GM23338 (cell line): ENCODE measurements around the gene SPNS3. TPM values are rescaled to one million over a fixed set of nuclear protein-coding genes. Genes with fewer than 3 reads are reported as not detected.

Experiments
- ATAC-seq: fragments of 200-7000 bp; cut with Tn5 transposase; 3 replicates; pipeline ENCODE4 v1.9.1; 2020
- DNase-seq: peaks from one replicate; pipeline ENCODE4 v3.0.0-alpha.2; 2015; ENCODE audit warnings: low spot score
- H2AFZ ChIP-seq: fragments of 200-600 bp; sonication (generic); 2 replicates; pipeline ENCODE4 v1.8.0; 2016; ENCODE audit warnings: antibody characterized with exemption, mild to moderate bottlenecking, moderate library complexity
- H3F3A ChIP-seq: fragments of 200-600 bp; sonication (generic); replicated peaks from 2 replicates; pipeline ENCODE4 v1.8.0; 2017; ENCODE audit warnings: antibody characterized with exemption, mixed run types, low read depth
- H3K27ac ChIP-seq: fragments of 200-600 bp; sonication (generic); 2 replicates; pipeline ENCODE4 v1.6.1; 2016; ENCODE audit warnings: low read depth
- H3K27me3 ChIP-seq: fragments of 200-600 bp; sonication (generic); 2 replicates; pipeline ENCODE4 v1.8.0; 2016; ENCODE audit warnings: mild to moderate bottlenecking, mixed run types, moderate library complexity; ENCODE audit not compliant: insufficient read depth
- H3K36me3 ChIP-seq: fragments of 200-600 bp; sonication (generic); 2 replicates; pipeline ENCODE4 v1.8.0; 2016; ENCODE audit warnings: mild to moderate bottlenecking; ENCODE audit not compliant: insufficient read depth
- H3K4me1 ChIP-seq: fragments of 200-600 bp; sonication (generic); 2 replicates; pipeline ENCODE4 v1.8.0; 2016; ENCODE audit warnings: mild to moderate bottlenecking, moderate library complexity; ENCODE audit not compliant: insufficient read depth
- H3K4me2 ChIP-seq: fragments of 200-600 bp; sonication (generic); 2 replicates; pipeline ENCODE4 v1.7.1; 2017; ENCODE audit warnings: mixed run types
- H3K4me3 ChIP-seq: fragments of 200-600 bp; sonication (generic); 2 replicates; pipeline ENCODE4 v1.6.1; 2016; ENCODE audit warnings: mixed run types
- H3K79me2 ChIP-seq: fragments of 200-600 bp; sonication (generic); replicated peaks from 2 replicates; pipeline ENCODE4 v1.8.0; 2017; ENCODE audit warnings: mild to moderate bottlenecking; ENCODE audit not compliant: insufficient read depth
- H3K9me2 ChIP-seq: fragments of 200-600 bp; sonication (generic); 2 replicates; pipeline ENCODE4 v1.8.0; 2017; ENCODE audit not compliant: insufficient read depth
- H4K20me1 ChIP-seq: fragments of 200-600 bp; sonication (generic); replicated peaks from 2 replicates; pipeline ENCODE4 v1.8.0; 2017; ENCODE audit warnings: mild to moderate bottlenecking; ENCODE audit not compliant: insufficient read depth
- H3K27ac Mint-ChIP-seq: 2 replicates; pipeline ENCODE4 v1.8.0; 2020; ENCODE audit warnings: inconsistent platforms, mild to moderate bottlenecking, moderate library complexity, mixed read lengths
- H3K27me3 Mint-ChIP-seq: 3 replicates; pipeline ENCODE4 v1.8.0; 2022; ENCODE audit warnings: low read depth, mild to moderate bottlenecking, moderate library complexity, mixed read lengths, inconsistent platforms; ENCODE audit not compliant: insufficient read depth, poor library complexity
- H3K36me3 Mint-ChIP-seq: 3 replicates; pipeline ENCODE4 v1.8.0; 2021; ENCODE audit warnings: low read depth, mild to moderate bottlenecking, inconsistent platforms, moderate library complexity, mixed read lengths
- H3K4me1 Mint-ChIP-seq: 3 replicates; pipeline ENCODE4 v1.8.0; 2020; ENCODE audit warnings: mild to moderate bottlenecking, inconsistent platforms, mixed read lengths
- H3K4me3 Mint-ChIP-seq: 3 replicates; pipeline ENCODE4 v1.8.0; 2021; ENCODE audit warnings: moderate library complexity, mild to moderate bottlenecking, inconsistent platforms, mixed read lengths
- H3K9me3 Mint-ChIP-seq: 3 replicates; pipeline ENCODE4 v1.8.0; 2020; ENCODE audit warnings: moderate library complexity, mild to moderate bottlenecking, inconsistent platforms, mixed read lengths
- CREB1 ChIP-seq: fragments of 250-450 bp; sonication (Bioruptor Pico); IDR thresholded peaks from 2 replicates; pipeline ENCODE4 v1.5.0; 2020; ENCODE audit warnings: low read depth, mild to moderate bottlenecking, moderate library complexity
- EZH2 ChIP-seq: fragments of 200-600 bp; sonication (generic); IDR thresholded peaks from one replicate; pipeline ENCODE4 v1.8.0; 2017; ENCODE audit warnings: antibody characterized with exemption, mild to moderate bottlenecking, low read depth; ENCODE audit not compliant: unreplicated experiment
- EZH2phosphoT487 ChIP-seq: fragments of 200-600 bp; sonication (generic); IDR thresholded peaks from one replicate; pipeline ENCODE4 v1.8.1; 2018; ENCODE audit warnings: antibody characterized with exemption; ENCODE audit not compliant: unreplicated experiment
- JUNB ChIP-seq: IDR thresholded peaks from one replicate; pipeline ENCODE4 v1.6.1; 2016; ENCODE audit warnings: antibody characterized with exemption; ENCODE audit not compliant: unreplicated experiment
- NANOG ChIP-seq: IDR thresholded peaks from 2 replicates; pipeline ENCODE4 v1.6.1; 2016; ENCODE audit warnings: antibody characterized with exemption, borderline replicate concordance
- POLR2AphosphoS5 ChIP-seq: IDR thresholded peaks from 2 replicates; pipeline ENCODE4 v1.6.1; 2016; ENCODE audit warnings: antibody characterized with exemption, low read depth
- STAT1 ChIP-seq: IDR thresholded peaks from one replicate; pipeline ENCODE4 v1.6.1; 2016; ENCODE audit warnings: antibody characterized with exemption; ENCODE audit not compliant: unreplicated experiment
- ZNF114 ChIP-seq: fragments of 250-450 bp; sonication (Bioruptor Pico); IDR thresholded peaks from 2 replicates; pipeline ENCODE4 v1.5.0; 2020; ENCODE audit warnings: mild to moderate bottlenecking, moderate library complexity
- ZNF331 ChIP-seq: fragments of 250-450 bp; sonication (Bioruptor Pico); IDR thresholded peaks from 2 replicates; pipeline ENCODE4 v1.5.0; 2020; ENCODE audit warnings: low read depth, mild to moderate bottlenecking, moderate library complexity
- polyA plus RNA-seq: library from polyadenylated mRNA; unstranded; fragments of >200 nt; fragmentation: Nextera tagmentation; extraction: Ambion mirVana; gene quantifications from 2 replicates; pipeline ENCODE4 v1.2.1, GENCODE V29; 2016
- total RNA-seq: library from RNA; depleted of rRNA; stranded (reverse); fragments of >200 nt; shearing (Covaris generic); gene quantifications from 2 replicates; pipeline ENCODE4 v1.2.3, GENCODE V29; 2014
- TF ChIP-seq, protein P1 (sequence below): fragments of 250-450 bp; sonication (Bioruptor Pico); IDR thresholded peaks from 2 replicates; pipeline ENCODE4 v1.5.0; 2020; ENCODE audit warnings: mild to moderate bottlenecking, moderate library complexity
- TF ChIP-seq, protein P2 (sequence below): IDR thresholded peaks from one replicate; pipeline ENCODE4 v1.6.1; 2018; ENCODE audit warnings: antibody characterized with exemption; ENCODE audit not compliant: unreplicated experiment
- TF ChIP-seq, protein P3 (sequence below), 2 experiments: fragments of 200-600 bp in 1 of 2; sonication (generic) in 1 of 2; conservative IDR thresholded peaks; 2 replicates each; pipeline versions ENCODE4 v1.5.1 to v1.6.1; 2016 to 2017; ENCODE audit warnings: antibody characterized with exemption in 2 of 2, low read depth in 2 of 2, mild to moderate bottlenecking in 2 of 2, moderate library complexity in 1 of 2
- TF ChIP-seq, protein P4 (sequence below): IDR thresholded peaks from 2 replicates; pipeline ENCODE4 v1.6.1; 2016; ENCODE audit warnings: antibody characterized with exemption

Gene SPNS3
- total and polyA plus RNA-seq, 2 experiments from 2014 or later: not detected

DNA sequence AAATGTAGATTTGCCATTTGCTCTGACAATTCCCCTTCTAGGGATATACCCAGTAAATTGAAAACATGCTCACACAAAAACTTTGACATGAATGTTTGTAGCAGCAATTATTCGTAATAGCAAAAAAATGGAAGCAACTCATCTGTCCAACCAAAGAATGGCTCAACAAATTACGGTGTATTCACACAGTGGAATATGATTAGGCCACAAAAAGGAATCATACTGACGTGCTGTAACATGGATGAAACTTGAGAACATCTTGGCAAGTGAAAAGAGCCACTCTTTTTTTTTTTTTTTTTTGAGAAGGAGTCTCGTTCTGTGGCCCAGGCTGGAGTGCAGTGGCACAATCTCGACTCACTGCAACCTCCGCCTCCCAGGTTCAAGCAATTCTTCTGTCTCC is 24.1 kb upstream of the SPNS3 start:
- TF ChIP-seq, protein P1, sequence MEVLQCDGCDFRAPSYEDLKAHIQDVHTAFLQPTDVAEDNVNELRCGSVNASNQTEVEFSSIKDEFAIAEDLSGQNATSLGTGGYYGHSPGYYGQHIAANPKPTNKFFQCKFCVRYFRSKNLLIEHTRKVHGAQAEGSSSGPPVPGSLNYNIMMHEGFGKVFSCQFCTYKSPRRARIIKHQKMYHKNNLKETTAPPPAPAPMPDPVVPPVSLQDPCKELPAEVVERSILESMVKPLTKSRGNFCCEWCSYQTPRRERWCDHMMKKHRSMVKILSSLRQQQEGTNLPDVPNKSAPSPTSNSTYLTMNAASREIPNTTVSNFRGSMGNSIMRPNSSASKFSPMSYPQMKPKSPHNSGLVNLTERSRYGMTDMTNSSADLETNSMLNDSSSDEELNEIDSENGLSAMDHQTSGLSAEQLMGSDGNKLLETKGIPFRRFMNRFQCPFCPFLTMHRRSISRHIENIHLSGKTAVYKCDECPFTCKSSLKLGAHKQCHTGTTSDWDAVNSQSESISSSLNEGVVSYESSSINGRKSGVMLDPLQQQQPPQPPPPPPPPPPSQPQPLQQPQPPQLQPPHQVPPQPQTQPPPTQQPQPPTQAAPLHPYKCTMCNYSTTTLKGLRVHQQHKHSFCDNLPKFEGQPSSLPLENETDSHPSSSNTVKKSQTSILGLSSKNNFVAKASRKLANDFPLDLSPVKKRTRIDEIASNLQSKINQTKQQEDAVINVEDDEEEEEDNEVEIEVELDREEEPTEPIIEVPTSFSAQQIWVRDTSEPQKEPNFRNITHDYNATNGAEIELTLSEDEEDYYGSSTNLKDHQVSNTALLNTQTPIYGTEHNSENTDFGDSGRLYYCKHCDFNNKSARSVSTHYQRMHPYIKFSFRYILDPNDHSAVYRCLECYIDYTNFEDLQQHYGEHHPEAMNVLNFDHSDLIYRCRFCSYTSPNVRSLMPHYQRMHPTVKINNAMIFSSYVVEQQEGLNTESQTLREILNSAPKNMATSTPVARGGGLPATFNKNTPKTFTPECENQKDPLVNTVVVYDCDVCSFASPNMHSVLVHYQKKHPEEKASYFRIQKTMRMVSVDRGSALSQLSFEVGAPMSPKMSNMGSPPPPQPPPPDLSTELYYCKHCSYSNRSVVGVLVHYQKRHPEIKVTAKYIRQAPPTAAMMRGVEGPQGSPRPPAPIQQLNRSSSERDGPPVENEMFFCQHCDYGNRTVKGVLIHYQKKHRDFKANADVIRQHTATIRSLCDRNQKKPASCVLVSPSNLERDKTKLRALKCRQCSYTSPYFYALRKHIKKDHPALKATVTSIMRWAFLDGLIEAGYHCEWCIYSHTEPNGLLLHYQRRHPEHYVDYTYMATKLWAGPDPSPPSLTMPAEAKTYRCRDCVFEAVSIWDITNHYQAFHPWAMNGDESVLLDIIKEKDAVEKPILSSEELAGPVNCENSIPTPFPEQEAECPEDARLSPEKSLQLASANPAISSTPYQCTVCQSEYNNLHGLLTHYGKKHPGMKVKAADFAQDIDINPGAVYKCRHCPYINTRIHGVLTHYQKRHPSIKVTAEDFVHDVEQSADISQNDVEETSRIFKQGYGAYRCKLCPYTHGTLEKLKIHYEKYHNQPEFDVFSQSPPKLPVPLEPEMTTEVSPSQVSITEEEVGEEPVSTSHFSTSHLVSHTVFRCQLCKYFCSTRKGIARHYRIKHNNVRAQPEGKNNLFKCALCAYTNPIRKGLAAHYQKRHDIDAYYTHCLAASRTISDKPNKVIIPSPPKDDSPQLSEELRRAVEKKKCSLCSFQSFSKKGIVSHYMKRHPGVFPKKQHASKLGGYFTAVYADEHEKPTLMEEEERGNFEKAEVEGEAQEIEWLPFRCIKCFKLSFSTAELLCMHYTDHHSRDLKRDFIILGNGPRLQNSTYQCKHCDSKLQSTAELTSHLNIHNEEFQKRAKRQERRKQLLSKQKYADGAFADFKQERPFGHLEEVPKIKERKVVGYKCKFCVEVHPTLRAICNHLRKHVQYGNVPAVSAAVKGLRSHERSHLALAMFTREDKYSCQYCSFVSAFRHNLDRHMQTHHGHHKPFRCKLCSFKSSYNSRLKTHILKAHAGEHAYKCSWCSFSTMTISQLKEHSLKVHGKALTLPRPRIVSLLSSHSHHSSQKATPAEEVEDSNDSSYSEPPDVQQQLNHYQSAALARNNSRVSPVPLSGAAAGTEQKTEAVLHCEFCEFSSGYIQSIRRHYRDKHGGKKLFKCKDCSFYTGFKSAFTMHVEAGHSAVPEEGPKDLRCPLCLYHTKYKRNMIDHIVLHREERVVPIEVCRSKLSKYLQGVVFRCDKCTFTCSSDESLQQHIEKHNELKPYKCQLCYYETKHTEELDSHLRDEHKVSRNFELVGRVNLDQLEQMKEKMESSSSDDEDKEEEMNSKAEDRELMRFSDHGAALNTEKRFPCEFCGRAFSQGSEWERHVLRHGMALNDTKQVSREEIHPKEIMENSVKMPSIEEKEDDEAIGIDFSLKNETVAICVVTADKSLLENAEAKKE (CRISPR knock-in tag): no peak
- no peak for TF ChIP-seq STAT1
- no peak for TF ChIP-seq ZNF114
- TF ChIP-seq, protein P2, sequence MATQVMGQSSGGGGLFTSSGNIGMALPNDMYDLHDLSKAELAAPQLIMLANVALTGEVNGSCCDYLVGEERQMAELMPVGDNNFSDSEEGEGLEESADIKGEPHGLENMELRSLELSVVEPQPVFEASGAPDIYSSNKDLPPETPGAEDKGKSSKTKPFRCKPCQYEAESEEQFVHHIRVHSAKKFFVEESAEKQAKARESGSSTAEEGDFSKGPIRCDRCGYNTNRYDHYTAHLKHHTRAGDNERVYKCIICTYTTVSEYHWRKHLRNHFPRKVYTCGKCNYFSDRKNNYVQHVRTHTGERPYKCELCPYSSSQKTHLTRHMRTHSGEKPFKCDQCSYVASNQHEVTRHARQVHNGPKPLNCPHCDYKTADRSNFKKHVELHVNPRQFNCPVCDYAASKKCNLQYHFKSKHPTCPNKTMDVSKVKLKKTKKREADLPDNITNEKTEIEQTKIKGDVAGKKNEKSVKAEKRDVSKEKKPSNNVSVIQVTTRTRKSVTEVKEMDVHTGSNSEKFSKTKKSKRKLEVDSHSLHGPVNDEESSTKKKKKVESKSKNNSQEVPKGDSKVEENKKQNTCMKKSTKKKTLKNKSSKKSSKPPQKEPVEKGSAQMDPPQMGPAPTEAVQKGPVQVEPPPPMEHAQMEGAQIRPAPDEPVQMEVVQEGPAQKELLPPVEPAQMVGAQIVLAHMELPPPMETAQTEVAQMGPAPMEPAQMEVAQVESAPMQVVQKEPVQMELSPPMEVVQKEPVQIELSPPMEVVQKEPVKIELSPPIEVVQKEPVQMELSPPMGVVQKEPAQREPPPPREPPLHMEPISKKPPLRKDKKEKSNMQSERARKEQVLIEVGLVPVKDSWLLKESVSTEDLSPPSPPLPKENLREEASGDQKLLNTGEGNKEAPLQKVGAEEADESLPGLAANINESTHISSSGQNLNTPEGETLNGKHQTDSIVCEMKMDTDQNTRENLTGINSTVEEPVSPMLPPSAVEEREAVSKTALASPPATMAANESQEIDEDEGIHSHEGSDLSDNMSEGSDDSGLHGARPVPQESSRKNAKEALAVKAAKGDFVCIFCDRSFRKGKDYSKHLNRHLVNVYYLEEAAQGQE: no peak
- TF ChIP-seq EZH2: no peak
- TF ChIP-seq POLR2AphosphoS5: no peak
- no peak for TF ChIP-seq JUNB
- no peak for TF ChIP-seq ZNF331 (CRISPR knock-in tag)
- TF ChIP-seq EZH2phosphoT487: no peak
- TF ChIP-seq, protein P3, sequence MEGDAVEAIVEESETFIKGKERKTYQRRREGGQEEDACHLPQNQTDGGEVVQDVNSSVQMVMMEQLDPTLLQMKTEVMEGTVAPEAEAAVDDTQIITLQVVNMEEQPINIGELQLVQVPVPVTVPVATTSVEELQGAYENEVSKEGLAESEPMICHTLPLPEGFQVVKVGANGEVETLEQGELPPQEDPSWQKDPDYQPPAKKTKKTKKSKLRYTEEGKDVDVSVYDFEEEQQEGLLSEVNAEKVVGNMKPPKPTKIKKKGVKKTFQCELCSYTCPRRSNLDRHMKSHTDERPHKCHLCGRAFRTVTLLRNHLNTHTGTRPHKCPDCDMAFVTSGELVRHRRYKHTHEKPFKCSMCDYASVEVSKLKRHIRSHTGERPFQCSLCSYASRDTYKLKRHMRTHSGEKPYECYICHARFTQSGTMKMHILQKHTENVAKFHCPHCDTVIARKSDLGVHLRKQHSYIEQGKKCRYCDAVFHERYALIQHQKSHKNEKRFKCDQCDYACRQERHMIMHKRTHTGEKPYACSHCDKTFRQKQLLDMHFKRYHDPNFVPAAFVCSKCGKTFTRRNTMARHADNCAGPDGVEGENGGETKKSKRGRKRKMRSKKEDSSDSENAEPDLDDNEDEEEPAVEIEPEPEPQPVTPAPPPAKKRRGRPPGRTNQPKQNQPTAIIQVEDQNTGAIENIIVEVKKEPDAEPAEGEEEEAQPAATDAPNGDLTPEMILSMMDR (conservative IDR thresholded peaks at IDR 0.05; ENCODE audit: low read depth in 2 of 2): no peak
- no peak for TF ChIP-seq CREB1
- TF ChIP-seq NANOG: no peak
- TF ChIP-seq, protein P4, sequence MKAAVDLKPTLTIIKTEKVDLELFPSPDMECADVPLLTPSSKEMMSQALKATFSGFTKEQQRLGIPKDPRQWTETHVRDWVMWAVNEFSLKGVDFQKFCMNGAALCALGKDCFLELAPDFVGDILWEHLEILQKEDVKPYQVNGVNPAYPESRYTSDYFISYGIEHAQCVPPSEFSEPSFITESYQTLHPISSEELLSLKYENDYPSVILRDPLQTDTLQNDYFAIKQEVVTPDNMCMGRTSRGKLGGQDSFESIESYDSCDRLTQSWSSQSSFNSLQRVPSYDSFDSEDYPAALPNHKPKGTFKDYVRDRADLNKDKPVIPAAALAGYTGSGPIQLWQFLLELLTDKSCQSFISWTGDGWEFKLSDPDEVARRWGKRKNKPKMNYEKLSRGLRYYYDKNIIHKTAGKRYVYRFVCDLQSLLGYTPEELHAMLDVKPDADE: no peak
- H3F3A ChIP-seq: no peaks in the 10 kb centered on the region; the same call in 1 of the 2 replicates
- H3K4me3 Mint-ChIP-seq: no peak overlapping the region
- peaks cover 6% of the 10 kb centered on the region; the same call in 1 of the 2 replicates for H3K4me1 ChIP-seq
- no peaks in the 10 kb centered on the region for H4K20me1 ChIP-seq
- H3K4me1 Mint-ChIP-seq: peaks cover 9% of the 10 kb centered on the region; the same call in 2 of the 3 replicates
- H3K27me3 ChIP-seq: no peaks in the 10 kb centered on the region
- H3K36me3 ChIP-seq: no peaks in the 10 kb centered on the region
- H2AFZ ChIP-seq: no peak overlapping the region
- H3K4me3 ChIP-seq: no peak overlapping the region
- ATAC-seq: no peak
- no peak overlapping the region for H3K4me2 ChIP-seq
- no peak for DNase-seq
- H3K27ac Mint-ChIP-seq: no peak overlapping the region
- no peak overlapping the region for H3K27ac ChIP-seq
- H3K9me3 Mint-ChIP-seq: no peaks in the 10 kb centered on the region
- no peaks in the 10 kb centered on the region for H3K36me3 Mint-ChIP-seq
- no peaks in the 10 kb centered on the region for H3K79me2 ChIP-seq
- H3K9me2 ChIP-seq: no peaks in the 10 kb centered on the region
- peaks cover 4% of the 10 kb centered on the region for H3K27me3 Mint-ChIP-seq
